Ecto neural progenitor cell (in vitro differentiated cells): ENCODE data around the gene ATG9B.

ENCODE experiments used
- DNase-seq: peaks from one replicate; pipeline ENCODE4 v3.0.0-alpha.2; 2018; ENCODE audit warnings: low spot score

Gene ATG9B

DNA sequence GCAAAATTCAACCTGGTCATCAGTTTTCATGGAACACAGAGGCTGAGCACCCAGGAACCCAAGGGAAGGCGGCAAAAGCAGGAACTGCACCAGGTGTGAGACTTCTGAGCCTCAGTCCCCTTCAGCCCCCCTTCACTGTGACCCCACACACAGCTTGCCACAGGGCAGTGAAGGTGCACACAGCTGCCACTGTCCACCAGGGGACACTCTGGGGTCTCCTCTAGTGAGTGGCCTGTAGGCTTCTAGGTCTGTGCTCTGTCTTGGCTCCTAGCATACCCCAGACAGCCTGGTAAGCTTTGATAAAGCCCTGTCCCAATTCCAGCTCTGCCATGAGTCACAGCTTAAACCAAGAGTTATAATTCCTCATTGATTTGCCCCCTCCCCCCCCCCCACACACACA lies 58.3 kb downstream of the ATG9B start:
- DNase-seq, result peak; percentile 74

DNA sequence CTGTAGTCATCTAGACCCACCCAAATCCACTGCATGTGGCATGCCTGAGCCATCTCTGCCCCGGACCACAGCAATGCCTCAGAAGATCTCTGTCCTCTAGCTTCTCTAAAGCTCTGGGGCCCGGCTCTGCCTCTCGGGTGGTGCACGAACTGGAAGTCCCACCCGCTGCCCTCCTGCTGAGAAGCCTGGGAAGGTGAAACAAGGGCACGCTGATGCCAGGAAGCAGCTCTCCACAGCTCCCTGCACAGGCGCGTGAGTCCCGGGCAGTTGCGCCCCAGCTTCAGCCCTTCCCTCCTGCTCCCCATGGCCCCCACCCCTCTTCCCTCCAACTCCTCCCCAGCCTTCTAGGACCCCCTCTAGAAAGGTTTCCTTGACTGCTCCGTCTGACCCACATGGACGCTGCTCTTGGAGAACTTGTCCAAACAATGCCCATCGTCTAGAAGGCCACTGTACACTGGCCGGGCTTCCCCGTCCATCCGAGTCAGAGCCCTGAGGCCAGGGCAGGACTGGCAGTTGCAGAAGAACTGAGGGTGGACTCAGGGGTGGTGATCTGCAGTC lies 58.9 kb downstream of the ATG9B start:
- DNase-seq, result no peak
